ENCODE measurements around the gene USP54.

Gene USP54

DNA sequence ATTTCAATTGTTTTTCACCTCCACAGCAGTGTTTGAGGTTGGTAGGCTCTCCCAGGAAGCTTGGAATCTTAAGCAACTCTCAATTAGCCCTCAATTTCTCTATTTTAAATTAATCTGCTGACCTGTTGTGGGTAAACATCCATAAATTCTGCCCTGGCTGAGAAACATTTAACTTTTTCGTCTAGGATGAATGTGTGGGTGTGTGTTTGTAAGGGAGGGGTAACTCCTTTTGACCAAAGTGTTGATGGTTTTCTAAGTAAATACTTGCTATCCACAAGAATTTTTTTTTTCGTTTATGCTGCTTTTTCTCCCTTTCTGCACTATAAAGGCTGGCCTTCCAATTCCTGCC lies 96.3 kb downstream of the USP54 start:
- Mint-ChIP-seq H3K27ac (peak overlapping the region; percentile 99), H3K4me3 (peak overlapping the region; percentile 99), H3K4me1 (ENCODE audit: low read depth) (peaks cover 43% of the 10 kb centered on the region), H3K9me3 (no peaks in the 10 kb centered on the region), H3K36me3 (ENCODE audit: low read depth) (peaks cover 28% of the 10 kb centered on the region), H3K27me3 (ENCODE audit: low read depth) (no peaks in the 10 kb centered on the region)
- no peak for DNase-seq (ENCODE audit: low spot score)

- Mint-ChIP-seq H3K4me3 (peak overlapping the region; percentile 78), H3K27ac (peak overlapping the region; percentile 34), H3K9me3 (no peaks in the 10 kb centered on the region)
Measured at GRCh38 chr10:73494213-73494612, 96.9 kb downstream of the USP54 start.

GRCh38 chr10:73493781-73494180 lies 97.4 kb downstream of the USP54 start:
- peak overlapping the region; percentile 78 for H3K4me3 Mint-ChIP-seq
- H3K27ac Mint-ChIP-seq = no peak overlapping the region
- peaks cover 48% of the 10 kb centered on the region for H3K4me1 Mint-ChIP-seq (ENCODE audit: low read depth)
- no peak for DNase-seq (ENCODE audit: low spot score)
- no peaks in the 10 kb centered on the region for H3K27me3 Mint-ChIP-seq (ENCODE audit: low read depth)
- peaks cover 32% of the 10 kb centered on the region for H3K36me3 Mint-ChIP-seq (ENCODE audit: low read depth)
- no peaks in the 10 kb centered on the region for H3K9me3 Mint-ChIP-seq

More at GRCh38 chr10:73494213-73494612, 96.9 kb downstream of the USP54 start:
- peaks cover 28% of the 10 kb centered on the region for H3K36me3 Mint-ChIP-seq (ENCODE audit: low read depth)
- H3K4me1 Mint-ChIP-seq (ENCODE audit: low read depth) = peaks cover 46% of the 10 kb centered on the region
- no peak for DNase-seq (ENCODE audit: low spot score)
- H3K27me3 Mint-ChIP-seq (ENCODE audit: low read depth) = no peaks in the 10 kb centered on the region

GRCh38 chr10:73486601-73487000 lies 104.5 kb downstream of the USP54 start:
- peaks cover 20% of the 10 kb centered on the region for H3K4me1 Mint-ChIP-seq (ENCODE audit: low read depth)
- H3K4me3 Mint-ChIP-seq = no peak overlapping the region
- H3K9me3 Mint-ChIP-seq = no peaks in the 10 kb centered on the region
- H3K36me3 Mint-ChIP-seq (ENCODE audit: low read depth) = peaks cover 33% of the 10 kb centered on the region
- no peak for DNase-seq (ENCODE audit: low spot score)
- H3K27me3 Mint-ChIP-seq (ENCODE audit: low read depth) = no peaks in the 10 kb centered on the region
- H3K27ac Mint-ChIP-seq = no peak overlapping the region

DNA sequence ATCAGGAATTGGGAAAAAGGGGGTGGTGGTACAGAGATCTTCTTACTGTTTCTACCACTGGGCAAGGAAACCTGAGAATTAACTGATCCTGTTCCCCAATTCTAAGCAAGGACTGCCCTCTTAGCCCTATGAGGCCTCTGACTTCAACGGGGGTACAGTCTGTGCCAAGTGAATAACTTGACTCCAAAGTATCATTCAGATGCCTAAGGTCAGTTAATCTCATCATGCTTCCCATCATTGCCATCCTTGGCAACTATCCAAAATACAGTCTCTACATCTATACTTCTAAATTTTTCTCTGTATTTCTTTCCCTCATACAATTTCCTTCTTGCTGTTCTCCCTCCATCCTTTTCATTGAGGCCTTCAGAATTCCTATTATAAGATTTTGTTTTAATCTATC lies 105.8 kb downstream of the USP54 start:
- Mint-ChIP-seq H3K9me3 (no peaks in the 10 kb centered on the region), H3K27me3 (ENCODE audit: low read depth) (no peaks in the 10 kb centered on the region), H3K4me1 (ENCODE audit: low read depth) (peaks cover 26% of the 10 kb centered on the region), H3K27ac (no peak overlapping the region), H3K36me3 (ENCODE audit: low read depth) (peaks cover 35% of the 10 kb centered on the region), H3K4me3 (no peak overlapping the region)
- DNase-seq (ENCODE audit: low spot score) = no peak

DNA sequence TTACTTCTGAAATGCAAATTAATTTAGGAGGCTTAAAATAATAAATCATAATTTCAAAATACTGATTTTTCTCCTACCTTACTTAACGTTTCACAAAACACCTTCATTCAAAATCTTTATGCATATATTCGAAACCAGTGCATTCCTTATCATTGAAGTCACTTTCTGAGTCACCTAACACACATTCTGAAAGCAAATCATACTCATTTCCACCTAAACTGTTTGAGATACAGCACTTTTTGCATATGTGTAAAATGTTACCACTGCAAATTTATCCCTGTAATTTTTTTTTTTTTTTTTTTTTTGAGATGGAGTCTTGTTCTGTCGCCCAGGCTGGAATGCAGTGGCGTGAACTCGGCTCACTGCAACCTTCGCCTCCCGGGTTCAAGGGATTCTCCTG lies 111.0 kb downstream of the USP54 start:
- Mint-ChIP-seq H3K9me3 (no peaks in the 10 kb centered on the region), H3K27ac (peak overlapping the region; percentile 82), H3K36me3 (ENCODE audit: low read depth) (peaks cover 43% of the 10 kb centered on the region), H3K4me1 (ENCODE audit: low read depth) (peaks cover 32% of the 10 kb centered on the region), H3K4me3 (peak overlapping the region; percentile 45), H3K27me3 (ENCODE audit: low read depth) (no peaks in the 10 kb centered on the region)
- DNase-seq (ENCODE audit: low spot score) = no peak

DNA sequence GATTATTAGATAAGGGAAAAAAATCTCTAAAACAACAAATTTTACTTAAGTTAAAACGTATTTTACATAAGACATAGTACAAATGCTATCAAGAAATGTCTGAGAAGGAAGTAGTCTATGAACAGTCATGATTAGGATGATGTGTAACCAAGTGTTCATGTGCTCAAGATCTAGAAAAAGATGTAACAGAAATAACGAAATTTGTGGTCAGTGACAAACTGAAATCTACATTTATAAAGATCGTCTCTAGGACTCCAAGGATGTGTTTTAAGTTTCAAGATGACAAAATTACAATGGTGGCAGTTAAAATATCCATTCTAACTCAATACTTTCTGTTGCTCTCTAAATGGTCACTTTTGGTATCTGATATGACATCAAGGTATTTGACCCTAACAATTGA lies 112.5 kb downstream of the USP54 start:
- Mint-ChIP-seq H3K9me3 (no peaks in the 10 kb centered on the region), H3K4me3 (peak overlapping the region; percentile 71), H3K36me3 (ENCODE audit: low read depth) (peaks cover 49% of the 10 kb centered on the region), H3K27ac (peak overlapping the region; percentile 86), H3K27me3 (ENCODE audit: low read depth) (no peaks in the 10 kb centered on the region), H3K4me1 (ENCODE audit: low read depth) (peaks cover 34% of the 10 kb centered on the region)
- no peak for DNase-seq (ENCODE audit: low spot score)

GRCh38 chr10:73471226-73471625 lies 119.9 kb downstream of the USP54 start:
- no peak overlapping the region for H3K27ac Mint-ChIP-seq
- DNase-seq (ENCODE audit: low spot score) = no peak
- H3K36me3 Mint-ChIP-seq (ENCODE audit: low read depth) = peaks cover 58% of the 10 kb centered on the region
- no peaks in the 10 kb centered on the region for H3K9me3 Mint-ChIP-seq
- no peak overlapping the region for H3K4me3 Mint-ChIP-seq
- no peaks in the 10 kb centered on the region for H3K27me3 Mint-ChIP-seq (ENCODE audit: low read depth)
- peaks cover 21% of the 10 kb centered on the region for H3K4me1 Mint-ChIP-seq (ENCODE audit: low read depth)

DNA sequence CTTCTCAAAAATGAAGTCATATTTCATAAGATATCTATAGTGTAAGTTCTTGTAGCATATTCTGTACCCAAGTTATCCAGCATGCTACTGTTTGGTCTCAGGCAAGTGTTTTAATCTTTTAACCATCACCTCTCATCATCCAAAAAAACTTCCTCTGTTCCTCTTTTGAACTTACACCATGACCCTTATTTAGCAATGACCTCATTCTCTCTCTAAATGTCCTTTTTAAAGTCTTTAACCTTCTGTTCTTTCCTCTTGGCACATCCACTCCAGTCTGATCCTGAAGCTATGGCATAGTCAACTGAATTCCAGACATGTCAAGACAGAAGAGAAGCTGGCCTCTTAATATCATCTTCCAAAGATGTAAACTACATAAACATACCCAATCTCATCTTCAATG lies 121.6 kb downstream of the USP54 start:
- no peak overlapping the region for H3K27ac Mint-ChIP-seq

DNA sequence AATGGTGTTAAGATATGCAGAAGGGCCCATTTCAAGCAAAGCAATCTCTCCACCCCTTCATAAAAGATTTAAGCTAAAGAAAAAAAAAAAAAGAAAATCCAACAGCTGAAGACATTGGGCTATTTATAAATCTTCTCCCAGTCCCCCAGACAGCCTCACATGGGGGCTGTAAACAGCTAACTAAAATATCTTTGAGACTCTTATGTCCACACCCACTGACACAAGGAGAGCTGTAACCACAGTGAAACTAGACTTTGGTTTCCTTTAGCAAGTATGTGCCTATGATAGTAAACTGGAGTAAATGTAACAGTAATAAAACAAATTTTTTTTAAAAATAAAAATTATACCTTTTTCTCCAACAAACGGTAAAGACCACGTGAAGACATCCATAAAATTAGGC lies 123.9 kb downstream of the USP54 start:
- peaks cover 20% of the 10 kb centered on the region for H3K4me1 Mint-ChIP-seq (ENCODE audit: low read depth)
- H3K27ac Mint-ChIP-seq = peak overlapping the region; percentile 9
- DNase-seq (ENCODE audit: low spot score) = no peak
- H3K4me3 Mint-ChIP-seq = no peak overlapping the region
- no peaks in the 10 kb centered on the region for H3K9me3 Mint-ChIP-seq
- H3K27me3 Mint-ChIP-seq (ENCODE audit: low read depth) = no peaks in the 10 kb centered on the region
- peaks cover 59% of the 10 kb centered on the region for H3K36me3 Mint-ChIP-seq (ENCODE audit: low read depth)

More for the DNA sequence above, 121.6 kb downstream of the USP54 start:
- no peak for DNase-seq (ENCODE audit: low spot score)
- peaks cover 58% of the 10 kb centered on the region for H3K36me3 Mint-ChIP-seq (ENCODE audit: low read depth)
- no peak overlapping the region for H3K4me3 Mint-ChIP-seq
- no peaks in the 10 kb centered on the region for H3K27me3 Mint-ChIP-seq (ENCODE audit: low read depth)
- peaks cover 20% of the 10 kb centered on the region for H3K4me1 Mint-ChIP-seq (ENCODE audit: low read depth)
- H3K9me3 Mint-ChIP-seq = no peaks in the 10 kb centered on the region

DNA sequence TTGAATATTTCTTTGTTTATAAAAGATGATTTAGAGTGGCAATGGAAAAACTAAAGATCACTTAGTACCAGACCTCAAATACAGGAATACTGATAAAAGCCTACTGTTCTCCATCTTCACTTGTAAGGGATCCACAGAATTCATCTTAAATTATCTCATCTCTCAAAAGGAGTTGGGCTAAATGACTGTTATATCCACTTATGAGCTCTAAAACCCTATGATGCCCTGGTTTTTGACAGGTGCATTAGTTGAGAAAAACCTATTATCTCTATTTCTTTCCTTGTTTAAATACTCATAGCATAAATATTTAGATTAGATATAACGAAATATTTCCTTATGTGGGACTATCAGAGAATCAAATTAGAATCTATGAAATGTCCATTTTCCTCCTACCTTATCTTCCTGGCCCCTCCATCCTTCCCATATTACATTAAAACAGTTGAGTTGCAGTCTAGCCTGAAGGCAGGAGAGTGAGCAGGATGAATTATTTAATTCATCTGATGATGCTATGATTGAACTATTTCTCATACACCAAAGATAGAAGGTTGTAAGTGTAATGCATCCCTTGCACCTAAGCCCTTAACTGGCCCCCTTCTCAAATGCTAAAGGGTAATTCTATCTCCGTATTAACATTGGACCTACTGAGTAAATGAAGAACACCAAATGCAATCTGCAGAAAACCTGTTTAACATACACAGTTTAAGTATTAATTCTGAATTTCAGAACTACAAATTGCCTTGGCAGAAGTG lies 125.0 kb downstream of the USP54 start:
- DNase-seq (ENCODE audit: low spot score) = no peak
- Mint-ChIP-seq H3K27me3 (ENCODE audit: low read depth) (no peaks in the 10 kb centered on the region), H3K4me3 (no peak overlapping the region), H3K9me3 (no peaks in the 10 kb centered on the region), H3K36me3 (ENCODE audit: low read depth) (peaks cover 55% of the 10 kb centered on the region), H3K27ac (peak overlapping the region; percentile 27), H3K4me1 (ENCODE audit: low read depth) (peaks cover 20% of the 10 kb centered on the region)

DNA sequence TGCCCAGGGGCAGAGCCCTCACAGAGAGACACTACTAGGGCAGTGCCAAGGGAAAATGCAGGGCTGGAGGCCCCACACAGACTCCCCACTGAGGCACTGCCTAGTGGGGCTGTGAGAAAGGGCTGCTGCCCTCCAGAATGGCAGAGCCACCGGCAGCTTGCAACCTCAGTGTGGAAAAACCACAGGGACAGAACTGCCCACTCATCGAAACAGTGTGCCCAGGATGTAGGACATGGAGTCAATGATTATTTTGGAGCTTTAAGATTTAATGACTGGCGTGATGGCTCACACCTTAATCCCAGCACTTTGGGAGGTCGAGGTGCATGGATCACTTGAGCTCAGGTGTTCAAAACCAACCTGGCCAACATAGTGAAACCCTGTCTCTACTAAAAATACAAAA lies 130.2 kb downstream of the USP54 start:
- H3K4me1 Mint-ChIP-seq (ENCODE audit: low read depth) = peaks cover 2% of the 10 kb centered on the region
- no peak for DNase-seq (ENCODE audit: low spot score)
- H3K27me3 Mint-ChIP-seq (ENCODE audit: low read depth) = no peaks in the 10 kb centered on the region
- no peak overlapping the region for H3K27ac Mint-ChIP-seq
- no peaks in the 10 kb centered on the region for H3K9me3 Mint-ChIP-seq
- no peak overlapping the region for H3K4me3 Mint-ChIP-seq
- peaks cover 37% of the 10 kb centered on the region for H3K36me3 Mint-ChIP-seq (ENCODE audit: low read depth)

- Mint-ChIP-seq H3K27me3 (ENCODE audit: low read depth) (no peaks in the 10 kb centered on the region), H3K9me3 (no peaks in the 10 kb centered on the region), H3K4me1 (ENCODE audit: low read depth) (peaks cover 2% of the 10 kb centered on the region), H3K4me3 (no peak overlapping the region), H3K36me3 (ENCODE audit: low read depth) (peaks cover 32% of the 10 kb centered on the region), H3K27ac (no peak overlapping the region)
- DNase-seq (ENCODE audit: low spot score) = no peak
Measured at GRCh38 chr10:73459683-73460314, 131.3 kb downstream of the USP54 start.

- H3K4me3 Mint-ChIP-seq = no peak overlapping the region
- H3K27ac Mint-ChIP-seq = peak overlapping the region; percentile 37
- H3K27me3 Mint-ChIP-seq (ENCODE audit: low read depth) = no peaks in the 10 kb centered on the region
- peaks cover 22% of the 10 kb centered on the region for H3K36me3 Mint-ChIP-seq (ENCODE audit: low read depth)
- DNase-seq (ENCODE audit: low spot score) = no peak
- H3K9me3 Mint-ChIP-seq = no peaks in the 10 kb centered on the region
- peaks cover 2% of the 10 kb centered on the region for H3K4me1 Mint-ChIP-seq (ENCODE audit: low read depth)
Measured at GRCh38 chr10:73456187-73456890, 134.8 kb downstream of the USP54 start.

All from T-helper 2 cell treated with Interferon-gamma antibody and Interleukin-4, amounts not matched to agents 5 μg/mL and 100 μg/mL, for 36 hours (primary cell).